ENCODE results near the gene IDH3B.

DNA sequence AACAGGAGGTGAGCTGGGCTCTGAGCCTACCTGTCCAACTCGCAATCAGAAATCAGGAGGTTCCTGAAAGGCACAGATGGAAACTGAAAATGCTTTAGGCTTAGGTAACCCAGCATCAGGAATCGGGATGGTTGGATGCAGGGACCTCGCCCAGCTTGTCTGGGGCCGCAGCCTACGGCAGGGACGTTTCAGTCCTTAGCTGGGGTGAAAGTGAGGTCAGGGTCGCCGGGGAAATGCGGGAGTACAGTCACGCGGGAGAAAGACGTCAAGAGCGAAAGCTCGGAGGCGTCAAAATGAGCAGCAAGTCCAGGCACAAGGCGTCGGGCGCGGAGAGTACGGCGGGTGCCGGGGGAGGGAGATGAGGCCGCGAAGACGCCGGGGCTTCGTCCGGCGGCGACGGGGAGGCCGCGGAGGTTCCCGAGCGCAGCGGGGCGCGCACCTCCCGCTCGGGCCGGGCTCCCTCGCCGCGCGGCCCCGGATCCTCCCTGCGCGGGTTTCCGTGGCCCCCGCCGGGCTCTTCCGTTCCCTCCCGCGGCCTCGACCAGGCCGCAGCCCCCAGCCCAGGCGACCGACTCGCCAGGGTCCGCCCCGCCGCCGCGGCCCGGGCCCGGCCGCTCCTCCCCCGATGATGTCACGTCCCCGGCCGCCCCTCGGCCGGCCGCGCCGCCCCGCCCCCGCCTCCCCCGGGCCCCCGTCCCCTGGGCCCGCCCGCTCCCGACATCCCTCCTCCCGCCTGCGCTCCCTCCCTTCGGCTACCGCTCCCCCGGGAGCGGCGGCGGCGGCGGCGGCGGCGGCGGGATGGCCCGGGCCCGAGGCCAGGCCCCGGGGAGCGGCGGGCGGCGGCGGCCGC, 28.2 kb upstream of the IDH3B start, which contains the start of gene EBF4:
- TF ChIP-seq CCNT2 (IDR thresholded peaks at IDR 0.05; ENCODE audit: borderline replicate concordance, extremely low read depth, insufficient read length, low read depth, low read length) (no peak), SMARCB1 (IDR thresholded peaks at IDR 0.05; ENCODE audit: insufficient read length, low read depth) (no peak), EZH2 (IDR thresholded peaks at IDR 0.05; ENCODE audit: borderline replicate concordance, low read depth, low read length) (no peak), FOXM1 (IDR thresholded peaks at IDR 0.05; ENCODE audit: low read depth) (no peak), FOXM1 (CRISPR knock-in tag; IDR thresholded peaks at IDR 0.05; ENCODE audit: low read depth) (no peak), CBFA2T3 (IDR thresholded peaks at IDR 0.05) (no peak), ZNF253 (CRISPR knock-in tag; conservative IDR thresholded peaks at IDR 0.05) (no peak)
- TF ChIP-seq, protein P1, sequence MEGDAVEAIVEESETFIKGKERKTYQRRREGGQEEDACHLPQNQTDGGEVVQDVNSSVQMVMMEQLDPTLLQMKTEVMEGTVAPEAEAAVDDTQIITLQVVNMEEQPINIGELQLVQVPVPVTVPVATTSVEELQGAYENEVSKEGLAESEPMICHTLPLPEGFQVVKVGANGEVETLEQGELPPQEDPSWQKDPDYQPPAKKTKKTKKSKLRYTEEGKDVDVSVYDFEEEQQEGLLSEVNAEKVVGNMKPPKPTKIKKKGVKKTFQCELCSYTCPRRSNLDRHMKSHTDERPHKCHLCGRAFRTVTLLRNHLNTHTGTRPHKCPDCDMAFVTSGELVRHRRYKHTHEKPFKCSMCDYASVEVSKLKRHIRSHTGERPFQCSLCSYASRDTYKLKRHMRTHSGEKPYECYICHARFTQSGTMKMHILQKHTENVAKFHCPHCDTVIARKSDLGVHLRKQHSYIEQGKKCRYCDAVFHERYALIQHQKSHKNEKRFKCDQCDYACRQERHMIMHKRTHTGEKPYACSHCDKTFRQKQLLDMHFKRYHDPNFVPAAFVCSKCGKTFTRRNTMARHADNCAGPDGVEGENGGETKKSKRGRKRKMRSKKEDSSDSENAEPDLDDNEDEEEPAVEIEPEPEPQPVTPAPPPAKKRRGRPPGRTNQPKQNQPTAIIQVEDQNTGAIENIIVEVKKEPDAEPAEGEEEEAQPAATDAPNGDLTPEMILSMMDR (IDR thresholded peaks at IDR 0.05 in 2 of 3, conservative IDR thresholded peaks at IDR 0.05 in 1 of 3; ENCODE audit: insufficient read depth in 2 of 3, low read depth in 1 of 3, low read length in 3 of 3) = no peak
- TF ChIP-seq, protein P2, sequence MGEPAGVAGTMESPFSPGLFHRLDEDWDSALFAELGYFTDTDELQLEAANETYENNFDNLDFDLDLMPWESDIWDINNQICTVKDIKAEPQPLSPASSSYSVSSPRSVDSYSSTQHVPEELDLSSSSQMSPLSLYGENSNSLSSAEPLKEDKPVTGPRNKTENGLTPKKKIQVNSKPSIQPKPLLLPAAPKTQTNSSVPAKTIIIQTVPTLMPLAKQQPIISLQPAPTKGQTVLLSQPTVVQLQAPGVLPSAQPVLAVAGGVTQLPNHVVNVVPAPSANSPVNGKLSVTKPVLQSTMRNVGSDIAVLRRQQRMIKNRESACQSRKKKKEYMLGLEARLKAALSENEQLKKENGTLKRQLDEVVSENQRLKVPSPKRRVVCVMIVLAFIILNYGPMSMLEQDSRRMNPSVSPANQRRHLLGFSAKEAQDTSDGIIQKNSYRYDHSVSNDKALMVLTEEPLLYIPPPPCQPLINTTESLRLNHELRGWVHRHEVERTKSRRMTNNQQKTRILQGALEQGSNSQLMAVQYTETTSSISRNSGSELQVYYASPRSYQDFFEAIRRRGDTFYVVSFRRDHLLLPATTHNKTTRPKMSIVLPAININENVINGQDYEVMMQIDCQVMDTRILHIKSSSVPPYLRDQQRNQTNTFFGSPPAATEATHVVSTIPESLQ (CRISPR knock-in tag; IDR thresholded peaks at IDR 0.05) = 0 out of 2 replicates have a peak, but pooled peaks have one; percentile 29

Measured in K562 (cell line).